ENCODE data around the gene CYP46A1. TPM values are rescaled to one million over a fixed set of nuclear protein-coding genes. Genes with fewer than 3 reads are reported as not detected.

Gene CYP46A1
- polyA plus RNA-seq, 3 donors, result 1.5 to 4.6 (median 2.0) TPM

GRCh38 chr14:99670361-99671234, 13.5 kb upstream of the CYP46A1 start:
- no peak for DNase-seq (ENCODE audit: extremely low read depth in 1 of 11, low read depth in 9 of 11, low spot score in 4 of 11)

GRCh38 chr14:99671235-99672224, 12.6 kb upstream of the CYP46A1 start:
- DNase-seq (ENCODE audit: extremely low read depth in 1 of 11, low read depth in 9 of 11, low spot score in 4 of 11), result no peak

- no peak for DNase-seq (ENCODE audit: extremely low read depth in 1 of 11, low read depth in 9 of 11, low spot score in 4 of 11)
Measured at GRCh38 chr14:99672506-99673304, 11.4 kb upstream of the CYP46A1 start.

- no peak for DNase-seq (ENCODE audit: extremely low read depth in 1 of 11, low read depth in 9 of 11, low spot score in 4 of 11)
Measured at GRCh38 chr14:99673305-99674063, 10.6 kb upstream of the CYP46A1 start.

- DNase-seq (ENCODE audit: extremely low read depth in 1 of 11, low read depth in 9 of 11, low spot score in 4 of 11), result no peak
Measured at GRCh38 chr14:99674064-99674650, 9.9 kb upstream of the CYP46A1 start.

GRCh38 chr14:99674776-99675381, 9.2 kb upstream of the CYP46A1 start:
- DNase-seq (ENCODE audit: extremely low read depth in 1 of 11, low read depth in 9 of 11, low spot score in 4 of 11), result no peak

- DNase-seq (ENCODE audit: extremely low read depth in 1 of 11, low read depth in 9 of 11, low spot score in 4 of 11), result no peak
Measured at GRCh38 chr14:99675382-99675835, 8.7 kb upstream of the CYP46A1 start.

GRCh38 chr14:99675951-99676350, 8.1 kb upstream of the CYP46A1 start:
- no peak for DNase-seq (ENCODE audit: extremely low read depth in 1 of 11, low read depth in 9 of 11, low spot score in 4 of 11)

- DNase-seq (ENCODE audit: extremely low read depth in 1 of 11, low read depth in 9 of 11, low spot score in 4 of 11), result no peak
Measured at GRCh38 chr14:99676657-99677056, 7.4 kb upstream of the CYP46A1 start.

- no peak for DNase-seq (ENCODE audit: extremely low read depth in 1 of 11, low read depth in 9 of 11, low spot score in 4 of 11)
Measured at GRCh38 chr14:99677231-99678140, 6.6 kb upstream of the CYP46A1 start.

GRCh38 chr14:99678198-99678597, 5.9 kb upstream of the CYP46A1 start:
- DNase-seq (ENCODE audit: extremely low read depth in 1 of 11, low read depth in 9 of 11, low spot score in 4 of 11), result no peak

GRCh38 chr14:99679111-99679510, 5.0 kb upstream of the CYP46A1 start:
- DNase-seq (ENCODE audit: extremely low read depth in 1 of 11, low read depth in 9 of 11, low spot score in 4 of 11), result no peak

GRCh38 chr14:99679543-99679942, 4.6 kb upstream of the CYP46A1 start:
- DNase-seq (ENCODE audit: extremely low read depth in 1 of 11, low read depth in 9 of 11, low spot score in 4 of 11), result no peak

- no peak for DNase-seq (ENCODE audit: extremely low read depth in 1 of 11, low read depth in 9 of 11, low spot score in 4 of 11)
Measured at GRCh38 chr14:99679996-99680395, 4.1 kb upstream of the CYP46A1 start.

- DNase-seq (ENCODE audit: extremely low read depth in 1 of 11, low read depth in 9 of 11, low spot score in 4 of 11), result no peak
Measured at GRCh38 chr14:99681101-99681831, 2.8 kb upstream of the CYP46A1 start.

GRCh38 chr14:99681832-99682148, 2.3 kb upstream of the CYP46A1 start:
- DNase-seq (ENCODE audit: extremely low read depth in 1 of 11, low read depth in 9 of 11, low spot score in 4 of 11), result no peak

All from renal cortex interstitium (tissue), 11 donors.